ENCODE data around the gene MYO3B.

DNA sequence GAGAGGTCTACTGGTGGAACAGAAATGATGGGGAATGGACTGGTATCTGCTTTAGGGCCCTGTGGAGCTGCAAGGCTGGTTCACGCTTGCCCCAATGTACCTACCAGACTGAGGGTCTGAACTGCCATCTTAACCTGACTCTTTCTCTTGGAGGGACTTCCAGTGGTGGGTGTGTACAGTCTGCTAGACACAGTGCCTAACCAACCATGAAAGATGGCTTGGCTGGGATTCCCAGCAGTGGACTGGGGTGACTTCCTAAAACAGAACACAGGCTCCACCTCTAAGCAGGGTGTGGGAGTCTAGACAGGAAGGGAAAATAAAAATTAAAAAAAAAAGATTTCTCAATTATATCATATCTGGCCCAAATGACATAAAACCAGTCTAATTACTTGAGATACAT is 25.5 kb upstream of the MYO3B start:
- TF ChIP-seq, protein P1, sequence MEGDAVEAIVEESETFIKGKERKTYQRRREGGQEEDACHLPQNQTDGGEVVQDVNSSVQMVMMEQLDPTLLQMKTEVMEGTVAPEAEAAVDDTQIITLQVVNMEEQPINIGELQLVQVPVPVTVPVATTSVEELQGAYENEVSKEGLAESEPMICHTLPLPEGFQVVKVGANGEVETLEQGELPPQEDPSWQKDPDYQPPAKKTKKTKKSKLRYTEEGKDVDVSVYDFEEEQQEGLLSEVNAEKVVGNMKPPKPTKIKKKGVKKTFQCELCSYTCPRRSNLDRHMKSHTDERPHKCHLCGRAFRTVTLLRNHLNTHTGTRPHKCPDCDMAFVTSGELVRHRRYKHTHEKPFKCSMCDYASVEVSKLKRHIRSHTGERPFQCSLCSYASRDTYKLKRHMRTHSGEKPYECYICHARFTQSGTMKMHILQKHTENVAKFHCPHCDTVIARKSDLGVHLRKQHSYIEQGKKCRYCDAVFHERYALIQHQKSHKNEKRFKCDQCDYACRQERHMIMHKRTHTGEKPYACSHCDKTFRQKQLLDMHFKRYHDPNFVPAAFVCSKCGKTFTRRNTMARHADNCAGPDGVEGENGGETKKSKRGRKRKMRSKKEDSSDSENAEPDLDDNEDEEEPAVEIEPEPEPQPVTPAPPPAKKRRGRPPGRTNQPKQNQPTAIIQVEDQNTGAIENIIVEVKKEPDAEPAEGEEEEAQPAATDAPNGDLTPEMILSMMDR (IDR thresholded peaks at IDR 0.05; ENCODE audit: low read depth, low read length) = no peak
- no peak for TF ChIP-seq EZH2phosphoT487 (IDR thresholded peaks at IDR 0.05; ENCODE audit: low read depth)
